GM13977 (cell line): ENCODE results near the gene DIO1.

Experiments used
- DNase-seq: peaks from one replicate; pipeline ENCODE4 v3.0.0; 2012; ENCODE audit warnings: low spot score
- CTCF ChIP-seq: IDR thresholded peaks from 2 replicates; pipeline ENCODE4 v1.5.1; 2012; ENCODE audit warnings: mild to moderate bottlenecking, control low read depth; ENCODE audit not compliant: insufficient read depth; ENCODE audit errors: extremely low read depth, missing control alignments
- in situ Hi-C: fragments of 300-500 bp; cut with MboI; formaldehyde crosslinking; loops from one replicate; pipeline ENCODE4 v1.12.0; 2022; ENCODE audit warnings: low sequenced_read_pairs, low pct_unique_long_range_greater_than_20kb, mixed read lengths, inconsistent platforms; ENCODE audit not compliant: unreplicated experiment

The DIO1 gene

GRCh38 chr1:53905509-53905908 lies 11.5 kb downstream of the DIO1 start:
- DNase-seq = no peak
- no peak for TF ChIP-seq CTCF
- in situ Hi-C loops = no loop called here

- no peak for TF ChIP-seq CTCF
- DNase-seq = no peak
- in situ Hi-C loops = no loop called here
Measured at GRCh38 chr1:53906121-53906520, 12.1 kb downstream of the DIO1 start.

- no peak for TF ChIP-seq CTCF
- DNase-seq = no peak
- in situ Hi-C loops = no loop called here
Measured at GRCh38 chr1:53909946-53910345, 16.0 kb downstream of the DIO1 start.

GRCh38 chr1:53911442-53911841 lies 17.5 kb downstream of the DIO1 start:
- in situ Hi-C loops = no loop called here

GRCh38 chr1:53913352-53914033 lies 19.5 kb downstream of the DIO1 start:
- in situ Hi-C loops = no loop called here
- TF ChIP-seq CTCF = no peak
- no peak for DNase-seq

More at GRCh38 chr1:53911442-53911841, 17.5 kb downstream of the DIO1 start:
- no peak for DNase-seq
- TF ChIP-seq CTCF = no peak

- no peak for DNase-seq
- TF ChIP-seq CTCF = no peak
- in situ Hi-C loops = no loop called here
Measured at GRCh38 chr1:53918343-53918742, 24.4 kb downstream of the DIO1 start.
